Left colon (tissue), 2 donors: ENCODE measurements around the gene USP33. TPM values are rescaled to one million over a fixed set of nuclear protein-coding genes. Genes with fewer than 3 reads are reported as not detected.
A peak's percentile ranks its signal among the peaks of the same experiment; 100 is the strongest.
"Not testable (repeated sequence)": the region's sequence is repeated elsewhere in the genome, so short reads cannot be mapped to it uniquely, and the experiment has no call there.

Source experiments
- ATAC-seq: fragments of 200-7000 bp; cut with Tn5 transposase; one replicate; pipeline ENCODE4 v1.9.1; 2020; ENCODE audit warnings: mild to moderate bottlenecking, moderate library complexity
- DNase-seq, 2 donors: peaks; one replicate each; pipeline ENCODE4 v3.0.0-alpha.2; 2020
- intact Hi-C, 2 donors: fragments of 100-400 bp; cut with DNase I in 1 of 2; cut with micrococcal nuclease in 1 of 2; formaldehyde crosslinking; loops; one replicate each; pipeline versions ENCODE4 v1.11.2 to v1.14.0; 2022; cut with DNase I, micrococcal nuclease
- long read RNA-seq: library from polyadenylated mRNA; unstranded; transcript quantifications from one replicate; pipeline ENCODE4 v2.0.0, GENCODE V29; 2021
- total RNA-seq, 2 donors: library from RNA; stranded (reverse); fragmentation: NEBNext Ultra II Directional; extraction: Animal tissue kit (Norgen Biotek cat#: 25700); gene quantifications; one replicate each; pipeline ENCODE4 v1.2.1, GENCODE V29; 2021
- donor health status: DM: no; HTN: no; CAD: no.
- donor health status: DM: yes; HTN: yes; CAD: no.

USP33 gene
- 10 to 100 TPM; 56.8 to 63.5 TPM for total RNA-seq
- long read RNA-seq, full-length matches to known transcripts: 15 of 57 reads
- long read RNA-seq, partial matches to known transcripts: 15 of 57 reads
- long read RNA-seq, other reads (novel, unspliced or antisense): 27 of 57 reads

DNA sequence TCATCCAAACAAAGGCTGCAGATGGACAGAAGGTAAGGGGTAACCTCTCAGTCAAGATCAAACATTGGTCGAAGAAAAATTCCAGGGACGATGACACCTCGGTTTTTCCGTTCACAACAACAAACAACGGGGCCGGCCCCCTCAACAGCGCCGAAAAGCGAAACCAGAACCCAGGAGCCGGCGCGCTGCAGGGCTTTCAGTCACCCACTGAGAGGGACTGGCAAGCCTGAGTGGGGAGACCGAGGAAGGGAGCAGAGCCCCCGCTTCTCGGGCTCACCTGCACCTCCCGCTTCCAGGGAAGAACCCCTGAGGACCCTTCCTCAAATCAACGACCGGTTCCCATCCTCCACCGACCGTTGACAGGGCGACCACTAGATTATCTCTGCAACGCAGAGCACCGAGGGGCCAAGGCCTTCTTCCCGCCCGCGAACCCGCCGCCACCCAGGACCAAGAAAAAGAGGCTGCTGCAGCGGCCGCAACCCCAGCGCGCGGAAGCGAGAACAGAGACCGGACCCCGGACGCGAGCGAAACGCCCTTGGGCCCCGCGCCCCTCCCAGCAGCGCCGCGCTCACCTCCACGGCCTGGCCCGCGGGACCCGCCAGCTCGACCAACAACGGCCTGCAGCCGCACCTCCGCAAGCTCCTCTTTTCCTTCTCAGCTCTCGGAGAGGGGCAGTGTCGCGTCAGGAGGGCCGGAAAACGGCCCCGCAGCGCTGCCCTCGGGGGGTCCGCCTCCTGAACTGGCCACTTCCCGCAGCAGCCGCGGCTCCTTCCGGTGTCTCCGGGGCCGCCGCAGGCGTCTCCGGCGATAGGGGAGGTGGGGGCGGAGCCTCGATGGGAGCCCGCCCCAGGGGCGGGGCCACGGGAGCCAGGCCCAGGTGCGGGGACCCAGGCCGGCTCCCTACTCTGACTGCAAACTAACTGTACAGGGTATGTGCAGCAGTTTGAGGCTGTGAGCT is at the start of gene USP33:
Gene USP33 (minus strand): TSS at position 782 of the 958 bp plus-strand sequence. CDS start 18,155 bp downstream, outside the sequence.
- peak; percentile 98 for ATAC-seq
- peak; percentile 89 to 93 for DNase-seq
- intact Hi-C loops: no loop called here

- no peak for ATAC-seq
- DNase-seq: no peak
- intact Hi-C loops: no loop called here
These were observed 43.7 kb upstream of the USP33 start for GRCh38 chr1:77803371-77803770.

GRCh38 chr1:77802026-77802425 is 42.4 kb upstream of the USP33 start:
- DNase-seq (no peak), ATAC-seq (no peak)
- intact Hi-C loops: no loop called here

DNA sequence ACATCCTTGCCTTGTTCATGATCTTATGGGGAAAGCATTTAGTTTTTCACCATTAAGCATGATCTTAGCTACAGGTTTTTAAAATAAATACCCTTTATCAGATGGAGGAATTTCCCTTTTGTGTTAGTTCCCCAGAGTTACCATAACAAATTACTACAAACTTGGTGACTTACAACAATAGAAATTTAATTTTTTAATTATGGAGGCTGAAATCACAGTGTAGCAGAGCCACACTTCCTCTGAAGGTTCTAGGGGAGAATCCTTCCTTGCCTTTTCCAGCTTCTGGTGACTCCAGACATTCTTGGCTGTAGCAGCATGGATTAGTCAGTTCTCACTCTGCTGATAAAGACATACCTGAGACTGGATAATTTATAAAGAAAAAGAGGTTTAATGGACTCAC is 38.3 kb upstream of the USP33 start:
- DNase-seq (no peak), ATAC-seq (no peak)
- intact Hi-C loops: no loop called here

GRCh38 chr1:77796695-77797405 is 37.2 kb upstream of the USP33 start:
- ATAC-seq (no peak), DNase-seq (no peak)
- intact Hi-C loops: no loop called here

GRCh38 chr1:77794550-77794949 is 34.9 kb upstream of the USP33 start:
- no peak for DNase-seq
- no peak for ATAC-seq
- intact Hi-C loops: no loop called here

- ATAC-seq, intact Hi-C loops, DNase-seq: not testable (repeated sequence)
These were observed 26.6 kb upstream of the USP33 start for GRCh38 chr1:77786093-77786741.

- no peak for DNase-seq
- ATAC-seq: no peak
- intact Hi-C loops: no loop called here
These were observed 23.5 kb upstream of the USP33 start for GRCh38 chr1:77783141-77783540.

- intact Hi-C loops: no loop called here
- DNase-seq (no peak), ATAC-seq (no peak)
These were observed 22.0 kb upstream of the USP33 start for GRCh38 chr1:77781683-77782082.

GRCh38 chr1:77779529-77780281 is 20.1 kb upstream of the USP33 start, which contains the start of gene MIGA1:
MIGA1 (plus strand) TSS chr1:77779649; CDS start chr1:77783253, 3,604 bp downstream.
- intact Hi-C loops: no loop called here
- ATAC-seq (peak; percentile 99), DNase-seq (peak; percentile 89 to 94)

DNA sequence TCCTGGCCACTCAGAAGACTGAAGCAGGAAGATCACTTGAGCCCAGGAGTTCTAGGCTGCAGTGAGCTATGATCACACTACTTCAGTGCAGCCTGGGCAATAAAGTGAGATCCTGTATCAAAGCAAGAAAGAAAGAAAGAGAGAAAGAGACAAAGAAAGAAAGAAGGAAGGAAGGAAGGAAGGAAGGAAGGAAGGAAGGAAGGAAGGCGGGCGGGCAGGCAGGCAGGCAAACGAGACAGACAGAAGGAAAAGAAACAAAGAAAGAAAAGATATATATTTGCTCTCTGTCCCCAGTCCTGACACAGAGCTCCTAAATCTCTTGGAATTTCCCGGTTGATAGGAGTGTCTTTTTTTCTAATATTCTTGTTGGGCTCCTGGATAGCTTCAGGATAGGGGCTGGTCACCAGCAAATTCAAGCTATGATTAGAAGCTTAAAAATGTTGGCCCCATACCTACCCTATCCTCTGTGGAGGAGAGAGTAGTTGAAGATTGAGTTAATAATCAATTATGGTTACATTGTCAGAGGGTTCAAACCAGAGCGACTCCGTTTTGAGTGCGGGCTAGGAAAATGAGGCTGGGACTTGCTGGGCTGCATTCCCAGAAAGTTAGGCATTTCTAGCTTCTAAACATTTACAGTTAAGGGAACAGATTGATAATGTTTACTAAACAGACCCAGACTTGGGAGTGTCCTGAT is 16.5 kb upstream of the USP33 start:
- intact Hi-C loops: no loop called here
- ATAC-seq (no peak), DNase-seq (no peak)

GRCh38 chr1:77768006-77768405 is 8.4 kb upstream of the USP33 start:
- DNase-seq: no peak

DNA sequence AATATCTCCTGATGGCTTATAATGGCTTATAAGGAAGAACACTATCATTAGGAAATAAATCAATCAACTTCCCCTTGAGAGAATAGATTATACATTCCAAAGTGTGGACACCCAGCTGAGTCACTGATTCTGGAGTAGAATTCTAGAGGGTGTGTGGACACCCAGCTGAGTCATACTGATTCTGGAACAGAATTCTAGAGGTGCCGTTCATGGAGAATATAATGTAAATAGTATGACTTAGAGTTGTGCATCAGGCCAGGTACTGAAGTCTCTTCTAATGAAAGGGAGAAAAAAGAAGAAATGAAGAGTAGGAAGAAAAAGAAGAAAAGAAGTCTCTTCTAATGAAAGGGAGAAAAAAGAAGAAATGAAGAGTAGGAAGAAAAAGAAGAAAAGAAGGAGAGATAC is 2.4 kb upstream of the USP33 start:
- no peak for ATAC-seq
- intact Hi-C loops: no loop called here
- no peak for DNase-seq

More at GRCh38 chr1:77768006-77768405, 8.4 kb upstream of the USP33 start:
- intact Hi-C loops: no loop called here
- no peak for ATAC-seq

GRCh38 chr1:77757603-77758002 is 2.0 kb downstream of the USP33 start:
- no peak for DNase-seq
- no peak for ATAC-seq
- intact Hi-C loops: no loop called here

DNA sequence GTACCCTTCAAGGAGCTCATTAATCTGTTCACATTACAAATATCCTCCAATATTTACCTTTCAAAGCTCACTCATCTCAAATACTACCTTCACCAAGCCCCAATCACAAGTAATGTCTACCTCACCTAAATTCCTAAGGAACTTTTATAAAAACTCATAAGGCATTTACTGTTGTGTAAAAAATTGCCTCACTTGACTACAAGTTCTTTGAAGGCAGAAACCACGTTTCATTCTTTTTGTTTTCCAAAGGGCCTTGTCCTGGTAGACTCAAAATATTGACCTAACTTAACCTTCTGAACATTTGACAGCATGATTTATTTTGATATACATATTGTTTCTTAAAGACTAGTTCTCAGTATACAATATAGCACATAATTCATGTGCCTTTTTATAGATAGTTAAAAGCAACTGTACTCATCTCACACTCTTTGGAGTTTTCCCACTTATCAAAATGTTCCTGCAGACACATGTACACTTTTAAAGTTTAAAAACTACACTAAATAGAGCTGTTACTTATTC is 2.5 kb downstream of the USP33 start:
- DNase-seq: no peak
- no peak for ATAC-seq
- intact Hi-C loops: no loop called here

GRCh38 chr1:77756052-77756754 is 3.4 kb downstream of the USP33 start:
- ATAC-seq (no peak), DNase-seq (no peak)
- intact Hi-C loops: no loop called here

DNA sequence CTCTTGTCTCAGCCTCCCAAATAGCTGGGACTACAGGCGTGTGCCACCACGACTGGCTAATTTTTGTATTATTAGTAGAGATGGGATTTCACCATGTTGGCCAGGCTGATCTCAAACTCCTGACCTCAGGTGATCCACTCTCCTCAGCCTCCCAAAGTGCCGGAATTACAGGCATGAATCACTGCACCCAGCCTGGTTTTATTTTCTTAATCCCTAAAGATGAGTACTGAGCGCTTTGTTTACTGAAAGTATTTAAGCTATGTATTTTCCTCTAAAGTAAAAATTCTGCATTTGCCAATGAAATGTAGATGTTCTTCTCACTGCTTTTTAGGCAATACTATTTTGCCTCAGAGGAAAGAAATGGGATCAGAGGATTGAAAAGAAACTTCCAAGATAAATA is 10.2 kb downstream of the USP33 start:
- DNase-seq, intact Hi-C loops, ATAC-seq: not testable (repeated sequence)
